Thyroid gland (tissue), 4 donors: Measurements from ENCODE around the gene AGBL4. TPM values are rescaled to one million over a fixed set of nuclear protein-coding genes. Genes with fewer than 3 reads are reported as not detected.

Experiments
- DNase-seq, 2 donors: peaks; one replicate each; pipeline ENCODE4 v3.0.0-alpha.2; 2019
- H3K27ac ChIP-seq, 3 donors: fragments of 200-600 bp; sonication (generic); 1 replicate in 2 of 3; 2 replicates in 1 of 3; pipeline ENCODE4 v1.5.1; 2016 to 2019; ENCODE audit warnings: mild to moderate bottlenecking in 1 of 3, moderate library complexity in 1 of 3
- H3K27me3 ChIP-seq: fragments of 200-600 bp; sonication (generic); one replicate; pipeline ENCODE4 v1.5.1; 2019
- H3K36me3 ChIP-seq, 2 donors: fragments of 200-600 bp; sonication (generic); one replicate each; pipeline ENCODE4 v1.5.1; 2016 to 2019
- H3K4me1 ChIP-seq, 2 donors: fragments of 200-600 bp; sonication (generic); one replicate each; pipeline ENCODE4 v1.5.1; 2017 to 2019
- H3K4me3 ChIP-seq, 3 donors: fragments of 200-600 bp; sonication (generic); replicated peaks in 1 of 3; 1 replicate in 2 of 3; 2 replicates in 1 of 3; pipeline ENCODE4 v1.5.1; 2016; ENCODE audit warnings: mild to moderate bottlenecking in 1 of 3
- H3K9me3 ChIP-seq: fragments of 200-600 bp; sonication (generic); one replicate; pipeline ENCODE4 v1.5.1; 2017
- POLR2A ChIP-seq, 2 donors: fragments of 450-650 bp; IDR thresholded peaks; one replicate each; pipeline ENCODE4 v1.6.1; 2017; ENCODE audit warnings: antibody characterized with exemption in 2 of 2, mild to moderate bottlenecking in 2 of 2, moderate library complexity in 1 of 2
- WGBS, 2 donors: methylation state at CpG; one replicate each; pipeline ENCODE4 v1.1.5; 2017; 5-methylcytosine and 5-hydroxymethylcytosine counted together
- intact Hi-C: fragments of 100-400 bp; cut with DNase I; formaldehyde crosslinking; loops from one replicate; pipeline ENCODE4 v1.15.1; 2023
- total RNA-seq, 4 donors: library from RNA; depleted of rRNA; stranded (reverse); fragments of >200 nt; gene quantifications; one replicate each; pipeline ENCODE4 v1.2.3, GENCODE V29; 2016
- TF ChIP-seq, protein P1 (sequence below), 6 experiments: fragments of 200-600 bp in 3 of 6; fragments of 450-650 bp in 3 of 6; sonication (generic) in 3 of 6; IDR thresholded peaks; one replicate each; pipeline ENCODE4 v1.5.1; 2016 to 2019; ENCODE audit warnings: antibody characterized with exemption in 6 of 6, mild to moderate bottlenecking in 2 of 6, inconsistent platforms in 1 of 6, moderate library complexity in 1 of 6

AGBL4 gene
- total RNA-seq, 4 donors from 2014 or later = 2.1 to 6.0 (median 4.8) TPM

- TF ChIP-seq, protein P1, sequence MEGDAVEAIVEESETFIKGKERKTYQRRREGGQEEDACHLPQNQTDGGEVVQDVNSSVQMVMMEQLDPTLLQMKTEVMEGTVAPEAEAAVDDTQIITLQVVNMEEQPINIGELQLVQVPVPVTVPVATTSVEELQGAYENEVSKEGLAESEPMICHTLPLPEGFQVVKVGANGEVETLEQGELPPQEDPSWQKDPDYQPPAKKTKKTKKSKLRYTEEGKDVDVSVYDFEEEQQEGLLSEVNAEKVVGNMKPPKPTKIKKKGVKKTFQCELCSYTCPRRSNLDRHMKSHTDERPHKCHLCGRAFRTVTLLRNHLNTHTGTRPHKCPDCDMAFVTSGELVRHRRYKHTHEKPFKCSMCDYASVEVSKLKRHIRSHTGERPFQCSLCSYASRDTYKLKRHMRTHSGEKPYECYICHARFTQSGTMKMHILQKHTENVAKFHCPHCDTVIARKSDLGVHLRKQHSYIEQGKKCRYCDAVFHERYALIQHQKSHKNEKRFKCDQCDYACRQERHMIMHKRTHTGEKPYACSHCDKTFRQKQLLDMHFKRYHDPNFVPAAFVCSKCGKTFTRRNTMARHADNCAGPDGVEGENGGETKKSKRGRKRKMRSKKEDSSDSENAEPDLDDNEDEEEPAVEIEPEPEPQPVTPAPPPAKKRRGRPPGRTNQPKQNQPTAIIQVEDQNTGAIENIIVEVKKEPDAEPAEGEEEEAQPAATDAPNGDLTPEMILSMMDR (IDR thresholded peaks at IDR 0.05) = no peak
- TF ChIP-seq POLR2A (IDR thresholded peaks at IDR 0.05) = no peak
- Histone ChIP-seq H3K4me1 (no peaks in the 10 kb centered on the region), H3K27me3 (no peaks in the 10 kb centered on the region), H3K4me3 (no peak overlapping the region), H3K36me3 (no peaks in the 10 kb centered on the region), H3K9me3 (no peaks in the 10 kb centered on the region), H3K27ac (no peak overlapping the region)
- 93 to 96% methylated on average over 2 of the region's 2 CpGs for WGBS, 2 donors
- intact Hi-C loops = no loop called here
- DNase-seq = no peak
Observed at GRCh38 chr1:49086327-49086726, 937.4 kb downstream of the AGBL4 start.

DNA sequence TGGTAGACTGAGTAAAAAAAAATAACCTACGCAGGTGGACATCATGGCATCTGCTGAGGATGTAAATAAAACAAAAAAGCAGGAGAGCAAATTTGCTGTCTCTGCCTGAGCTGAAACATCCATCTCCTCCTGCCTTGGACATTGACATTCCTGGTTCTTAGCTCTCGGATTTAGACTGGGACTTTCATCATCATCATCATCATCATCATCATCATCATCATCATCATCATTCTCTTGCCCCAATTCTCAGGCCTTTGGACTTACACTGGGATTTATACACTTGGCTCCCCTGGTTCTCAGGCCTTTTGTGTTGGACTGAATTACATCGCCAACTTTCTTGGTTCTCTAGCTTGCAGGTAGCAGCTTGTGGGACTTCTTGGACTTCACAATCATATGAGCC is 938.7 kb downstream of the AGBL4 start:
- intact Hi-C loops = no loop called here
- no peak for DNase-seq
- Histone ChIP-seq H3K4me3 (no peak overlapping the region), H3K9me3 (no peaks in the 10 kb centered on the region), H3K4me1 (no peaks in the 10 kb centered on the region), H3K27ac (no peak overlapping the region), H3K36me3 (no peaks in the 10 kb centered on the region), H3K27me3 (no peaks in the 10 kb centered on the region)
- no peak for TF ChIP-seq POLR2A (IDR thresholded peaks at IDR 0.05)
- TF ChIP-seq, protein P1 (IDR thresholded peaks at IDR 0.05) = no peak
- 86 to 91% methylated on average over 3 of the region's 3 CpGs for WGBS, 2 donors

DNA sequence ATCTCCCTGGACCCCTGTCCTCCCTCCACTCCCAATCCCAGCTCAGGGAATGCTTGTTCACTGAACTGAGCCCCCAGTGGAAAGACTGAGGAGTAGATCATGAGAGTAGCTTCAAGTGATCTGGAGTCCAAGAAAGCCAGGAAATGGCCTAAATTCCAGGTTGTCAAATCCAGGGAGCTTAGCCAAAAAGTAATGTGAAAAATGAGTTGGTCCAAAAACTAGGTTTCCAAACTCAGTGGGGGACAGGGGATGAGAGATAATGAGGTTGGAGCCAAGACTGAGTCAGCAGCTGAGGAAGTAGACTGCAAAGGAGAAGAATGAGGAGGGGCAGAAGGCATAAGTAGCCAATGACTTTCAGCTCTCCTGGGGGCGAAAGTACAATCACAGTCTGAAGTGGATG is 963.0 kb downstream of the AGBL4 start:
- Histone ChIP-seq H3K27me3 (no peaks in the 10 kb centered on the region), H3K36me3 (no peaks in the 10 kb centered on the region), H3K4me3 (no peak overlapping the region), H3K9me3 (no peaks in the 10 kb centered on the region), H3K4me1 (no peaks in the 10 kb centered on the region), H3K27ac (no peak overlapping the region)
- intact Hi-C loops = no loop called here
- TF ChIP-seq POLR2A (IDR thresholded peaks at IDR 0.05) = no peak
- TF ChIP-seq, protein P1 (IDR thresholded peaks at IDR 0.05) = no peak
- 82 to 91% methylated on average over 1 of the region's 1 CpG for WGBS, 2 donors
- no peak for DNase-seq

DNA sequence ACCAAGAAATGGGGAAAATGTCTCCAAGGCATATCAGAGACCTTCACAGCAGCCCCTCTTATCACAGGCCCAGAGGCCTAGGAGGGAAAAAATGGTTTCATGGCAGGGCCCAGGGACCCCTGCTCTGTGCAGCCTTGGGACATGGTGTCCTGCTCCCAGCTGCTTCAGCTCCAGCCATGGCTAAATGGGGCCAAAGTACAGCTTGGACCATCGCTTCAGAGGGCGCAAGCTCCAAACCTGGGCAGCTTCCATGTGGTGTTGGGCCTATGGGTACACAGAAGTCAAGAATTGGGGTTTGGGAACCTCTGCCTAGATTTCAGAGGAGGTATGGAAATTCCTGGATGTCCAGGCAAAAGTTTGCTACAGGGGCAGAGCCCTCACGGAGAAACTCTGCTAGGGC is 964.7 kb downstream of the AGBL4 start:
- Histone ChIP-seq H3K4me1 (no peaks in the 10 kb centered on the region), H3K9me3 (no peaks in the 10 kb centered on the region), H3K4me3 (no peak overlapping the region), H3K36me3 (no peaks in the 10 kb centered on the region), H3K27me3 (no peaks in the 10 kb centered on the region), H3K27ac (no peak overlapping the region)
- no peak for DNase-seq
- 73 to 98% methylated on average over 3 of the region's 3 CpGs for WGBS, 2 donors
- intact Hi-C loops = no loop called here
- no peak for TF ChIP-seq POLR2A (IDR thresholded peaks at IDR 0.05)
- TF ChIP-seq, protein P1 (IDR thresholded peaks at IDR 0.05) = no peak

DNA sequence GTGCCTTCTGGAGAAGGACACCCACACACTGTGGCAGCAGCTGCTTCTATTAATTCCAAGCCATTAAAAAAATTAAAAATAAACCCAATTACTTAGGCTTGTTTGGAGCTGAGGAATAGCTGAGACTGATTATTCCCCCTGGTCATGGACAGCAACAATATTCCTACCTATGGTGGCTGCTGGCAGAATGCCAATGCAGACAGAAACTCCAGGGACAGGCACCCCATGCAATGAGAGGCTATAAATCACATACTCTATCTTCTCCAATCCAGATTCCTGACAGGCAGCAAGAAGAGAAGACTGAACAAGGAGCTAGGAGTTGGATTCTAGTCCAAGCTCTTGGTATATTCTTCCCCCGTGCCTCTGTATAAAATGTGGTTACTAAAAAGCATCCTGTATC is 971.7 kb downstream of the AGBL4 start:
- 93 to 96% methylated on average over 1 of the region's 1 CpG for WGBS, 2 donors
- no peak for DNase-seq
- Histone ChIP-seq H3K9me3 (no peaks in the 10 kb centered on the region), H3K4me3 (no peak overlapping the region), H3K27ac (no peak overlapping the region), H3K36me3 (no peaks in the 10 kb centered on the region), H3K27me3 (no peaks in the 10 kb centered on the region), H3K4me1 (no peaks in the 10 kb centered on the region)
- intact Hi-C loops = no loop called here
- no peak for TF ChIP-seq POLR2A (IDR thresholded peaks at IDR 0.05)
- TF ChIP-seq, protein P1 (IDR thresholded peaks at IDR 0.05) = no peak
